Pancreas (tissue), 10 donors: Measurements from ENCODE around the gene NOCT. TPM values are rescaled to one million over a fixed set of nuclear protein-coding genes. Genes with fewer than 3 reads are reported as not detected.

ENCODE experiments used
- ATAC-seq, 4 donors: fragments of 200-7000 bp; cut with Tn5 transposase; one replicate each; pipeline versions ENCODE4 v1.8.0 to v1.9.1; 2020; ENCODE audit warnings: mild to moderate bottlenecking in 4 of 4, moderate library complexity in 4 of 4
- DNase-seq, 6 donors: peaks; one replicate each; pipeline ENCODE4 v3.0.0-alpha.2; 2020
- FAIRE-seq: peaks from 2 replicates; lab custom pipeline; 2012; peaks lifted over from hg19 to GRCh38; lab: Jason Lieb, UNC
- H3K27ac ChIP-seq, 4 donors: fragments of 200-600 bp; sonication (generic); 1 replicate in 3 of 4; 2 replicates in 1 of 4; pipeline versions ENCODE4 v1.5.0 to v1.8.0; 2020
- H3K27me3 ChIP-seq, 4 donors: fragments of 200-600 bp; one replicate each; pipeline ENCODE4 v1.8.0; 2021
- H3K36me3 ChIP-seq, 3 donors: fragments of 200-600 bp; sonication (generic) in 1 of 3; one replicate each; pipeline versions ENCODE4 v1.5.0 to v1.8.0; 2020 to 2021
- H3K4me1 ChIP-seq, 3 donors: fragments of 200-600 bp; one replicate each; pipeline ENCODE4 v1.8.0; 2021
- H3K4me3 ChIP-seq, 4 donors: fragments of 200-600 bp; sonication (generic) in 2 of 4; one replicate each; pipeline versions ENCODE4 v1.5.0 to v1.8.0; 2020 to 2021
- H3K9me3 ChIP-seq, 4 donors: fragments of 200-600 bp; one replicate each; pipeline ENCODE4 v1.8.0; 2021
- CTCF ChIP-seq, 4 donors: fragments of 200-600 bp; sonication (generic) in 3 of 4; IDR thresholded peaks; one replicate each; pipeline versions ENCODE4 v1.5.0 to v1.8.0; 2021; ENCODE audit warnings: antibody characterized with exemption in 4 of 4
- WGBS, 2 donors: extraction: QIAGEN DNeasy Blood & Tissue Kit; methylation state at CpG; one replicate each; pipeline ENCODE4 v1.1.7; 2013; 5-methylcytosine and 5-hydroxymethylcytosine counted together
- intact Hi-C, 3 donors: fragments of 100-400 bp; cut with DNase I; formaldehyde crosslinking; loops; one replicate each; pipeline versions ENCODE4 v1.11.1 to v1.14.2; 2022
- polyA plus RNA-seq, 2 donors: library from polyadenylated mRNA; stranded (reverse); fragments of 200-250 nt; gene quantifications; one replicate each; pipeline ENCODE4 v1.2.3, GENCODE V29; 2013
- total RNA-seq, 6 donors: library from RNA; stranded (reverse); fragmentation: NEBNext Ultra II Directional in 4 of 6; extraction: Animal tissue kit (Norgen Biotek cat#: 25700) in 4 of 6; gene quantifications; one replicate each; pipeline versions ENCODE4 v1.2.1 to v1.2.4, GENCODE V29; 2021 to 2023
- donor health status: healthy with polysubstance abuse.
- donor health status: DM: no; HTN: no; CAD: no; lungs with moderate emphysema.
- donor health status: DM: no; HTN: no; CAD: no.
- donor health status: control.
- donor health status: control.
- donor health status: Bipolar disorder and iron deficiency.
- donor health status: DM: yes; HTN: yes; CAD: no.
- donor health status: DM: no; HTN: no; CAD: no.
- donor health status: DM: no; HTN: no; CAD: no.
- donor health status: DM: yes; HTN: yes; CAD: no.

Gene NOCT
- total and polyA plus RNA-seq, 8 donors = 1.6 to 4.4 (median 3.0) TPM

GRCh38 chr4:138976526-138976925 is 39.1 kb upstream of the NOCT start:
- no peak for ATAC-seq
- H3K27ac ChIP-seq = no peak overlapping the region
- H3K36me3 ChIP-seq = no peaks in the 10 kb centered on the region
- no peak overlapping the region for H3K4me3 ChIP-seq
- no peak for FAIRE-seq
- no peak for TF ChIP-seq CTCF (IDR thresholded peaks at IDR 0.05)
- no peak for DNase-seq
- no peaks in the 10 kb centered on the region for H3K4me1 ChIP-seq
- no peaks in the 10 kb centered on the region for H3K9me3 ChIP-seq
- intact Hi-C loops = no loop called here
- H3K27me3 ChIP-seq = no peaks in the 10 kb centered on the region

GRCh38 chr4:138977524-138977923 is 38.1 kb upstream of the NOCT start:
- 75 to 76% methylated on average over 6 of the region's 6 CpGs for WGBS, 2 donors
- FAIRE-seq (no peak), ATAC-seq (no peak), DNase-seq (no peak)
- Histone ChIP-seq H3K27me3 (no peaks in the 10 kb centered on the region), H3K9me3 (no peaks in the 10 kb centered on the region), H3K36me3 (no peaks in the 10 kb centered on the region), H3K4me3 (no peak overlapping the region), H3K27ac (no peak overlapping the region), H3K4me1 (no peaks in the 10 kb centered on the region)
- intact Hi-C loops = no loop called here
- TF ChIP-seq CTCF (IDR thresholded peaks at IDR 0.05) = no peak

GRCh38 chr4:138978028-138978585 is 37.5 kb upstream of the NOCT start:
- H3K9me3 ChIP-seq = no peaks in the 10 kb centered on the region
- no peak overlapping the region for H3K27ac ChIP-seq
- WGBS, 2 donors = 90 to 94% methylated on average over 5 of the region's 5 CpGs

GRCh38 chr4:138978600-138978999 is 37.0 kb upstream of the NOCT start:
- intact Hi-C loops = no loop called here
- FAIRE-seq (no peak), ATAC-seq (no peak), DNase-seq (no peak)
- H3K27me3 ChIP-seq = no peaks in the 10 kb centered on the region
- H3K4me1 ChIP-seq = no peaks in the 10 kb centered on the region
- H3K4me3 ChIP-seq = no peak overlapping the region
- H3K36me3 ChIP-seq = no peaks in the 10 kb centered on the region
- no peaks in the 10 kb centered on the region for H3K9me3 ChIP-seq
- H3K27ac ChIP-seq = no peak overlapping the region
- TF ChIP-seq CTCF (IDR thresholded peaks at IDR 0.05) = no peak
- 61 to 62% methylated on average over 3 of the region's 3 CpGs for WGBS, 2 donors

More at GRCh38 chr4:138978028-138978585, 37.5 kb upstream of the NOCT start:
- no peaks in the 10 kb centered on the region for H3K27me3 ChIP-seq
- intact Hi-C loops = no loop called here
- no peak for ATAC-seq
- DNase-seq = no peak
- H3K4me1 ChIP-seq = no peaks in the 10 kb centered on the region
- H3K4me3 ChIP-seq = no peak overlapping the region
- no peak for TF ChIP-seq CTCF (IDR thresholded peaks at IDR 0.05)
- no peak for FAIRE-seq
- no peaks in the 10 kb centered on the region for H3K36me3 ChIP-seq

GRCh38 chr4:138979742-138980141 is 35.8 kb upstream of the NOCT start:
- 89 to 92% methylated on average over 2 of the region's 2 CpGs for WGBS, 2 donors
- no peaks in the 10 kb centered on the region for H3K4me1 ChIP-seq
- no peaks in the 10 kb centered on the region for H3K36me3 ChIP-seq
- TF ChIP-seq CTCF (IDR thresholded peaks at IDR 0.05) = no peak
- intact Hi-C loops = no loop called here
- no peaks in the 10 kb centered on the region for H3K9me3 ChIP-seq
- ATAC-seq (peak in 2 of 4 donors; percentile 46 to 48), DNase-seq (no peak), FAIRE-seq (no peak)
- no peak overlapping the region for H3K4me3 ChIP-seq
- no peak overlapping the region for H3K27ac ChIP-seq
- no peaks in the 10 kb centered on the region for H3K27me3 ChIP-seq
